Left kidney (tissue), 2 donors: ENCODE measurements around the gene GRIA3. TPM values are rescaled to one million over a fixed set of nuclear protein-coding genes. Genes with fewer than 3 reads are reported as not detected.
"Not testable (repeated sequence)": the region's sequence is repeated elsewhere in the genome, so short reads cannot be mapped to it uniquely, and the experiment has no call there.

Experiments
- DNase-seq: peaks from one replicate; pipeline ENCODE4 v3.0.0-alpha.2; 2013
- polyA plus RNA-seq: library from polyadenylated mRNA; unstranded; fragments of 120-200 nt; gene quantifications from one replicate; pipeline ENCODE4 v1.2.1, GENCODE V29; 2013; ENCODE audit not compliant: insufficient read length

GRIA3 gene
- polyA plus RNA-seq, 1 donor, result 2.6 TPM

DNA sequence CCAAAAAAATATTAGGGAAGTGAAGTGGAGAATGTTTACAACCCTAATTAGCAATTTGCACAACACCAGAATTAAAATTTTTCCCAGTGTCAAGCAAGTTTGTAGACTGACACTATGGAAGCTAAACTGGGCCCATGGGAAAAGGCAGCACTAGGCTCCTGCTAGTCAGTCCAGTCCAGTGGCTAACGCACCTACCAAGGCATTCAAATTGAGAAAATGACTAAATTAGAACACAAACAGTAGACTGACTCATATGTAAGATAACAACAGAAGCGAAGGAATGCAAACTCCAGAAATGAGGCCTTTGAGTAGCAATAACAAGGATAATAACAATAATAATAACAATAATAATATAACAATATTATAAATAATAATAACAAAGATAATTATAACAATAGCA, 90.7 kb downstream of the GRIA3 start:
- no peak for DNase-seq

DNA sequence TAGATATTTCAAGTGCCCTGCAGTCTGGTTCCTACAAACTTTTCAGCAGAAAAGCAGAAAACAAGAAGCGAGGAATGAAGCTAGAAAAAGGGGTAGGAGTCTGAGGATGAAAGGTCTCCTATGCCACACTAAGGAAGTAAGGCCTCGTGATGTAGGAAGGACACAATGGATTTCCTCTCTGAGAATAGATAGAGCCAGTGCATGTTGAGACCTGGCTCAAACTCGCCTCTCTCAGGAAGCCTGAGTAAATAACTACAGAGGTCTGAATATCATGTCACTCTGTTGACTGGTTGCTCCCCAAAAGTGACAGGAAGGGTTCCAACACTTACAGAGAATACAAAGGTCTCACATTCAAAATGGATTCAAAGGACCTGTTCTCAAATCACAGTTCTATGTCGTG, 93.3 kb downstream of the GRIA3 start:
- no peak for DNase-seq

DNA sequence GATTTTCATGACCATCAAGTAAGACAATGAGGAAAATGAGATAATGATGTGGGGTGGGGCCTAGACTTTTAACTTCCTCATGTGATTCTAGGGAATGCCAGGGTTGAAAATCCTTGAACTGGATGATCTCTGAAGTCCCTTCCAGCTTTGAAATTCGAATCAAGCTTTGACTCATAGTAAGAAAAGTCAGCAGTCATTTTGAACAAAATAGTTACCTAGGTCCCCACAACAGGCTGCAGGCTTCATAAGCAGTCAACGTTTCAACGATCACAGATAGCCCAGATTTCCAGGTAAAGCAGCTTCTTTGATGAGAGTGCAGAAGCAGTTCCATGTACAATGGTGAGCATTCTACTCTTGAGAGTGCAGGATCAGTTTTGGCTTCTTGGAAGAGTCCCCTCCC, 93.7 kb downstream of the GRIA3 start:
- no peak for DNase-seq

DNA sequence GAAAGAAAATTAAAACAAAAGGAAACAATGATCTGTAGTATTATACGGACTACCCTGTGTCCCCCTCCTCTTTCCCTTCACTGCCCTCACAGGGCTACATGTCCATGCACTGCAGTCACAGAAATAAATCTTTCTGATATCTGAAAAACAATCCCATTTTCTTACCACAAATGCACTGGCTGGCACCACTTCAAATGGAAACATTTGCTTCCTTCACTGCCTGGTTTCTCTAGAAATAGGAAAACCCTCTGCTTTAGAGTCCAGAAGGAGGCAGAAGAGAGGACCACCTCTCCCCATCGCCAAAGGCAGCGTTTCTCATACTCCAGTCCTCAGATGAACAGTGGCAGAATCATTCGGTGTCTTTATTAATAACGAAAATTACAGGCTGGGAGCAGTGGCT, 98.2 kb downstream of the GRIA3 start:
- DNase-seq, result no peak

DNA sequence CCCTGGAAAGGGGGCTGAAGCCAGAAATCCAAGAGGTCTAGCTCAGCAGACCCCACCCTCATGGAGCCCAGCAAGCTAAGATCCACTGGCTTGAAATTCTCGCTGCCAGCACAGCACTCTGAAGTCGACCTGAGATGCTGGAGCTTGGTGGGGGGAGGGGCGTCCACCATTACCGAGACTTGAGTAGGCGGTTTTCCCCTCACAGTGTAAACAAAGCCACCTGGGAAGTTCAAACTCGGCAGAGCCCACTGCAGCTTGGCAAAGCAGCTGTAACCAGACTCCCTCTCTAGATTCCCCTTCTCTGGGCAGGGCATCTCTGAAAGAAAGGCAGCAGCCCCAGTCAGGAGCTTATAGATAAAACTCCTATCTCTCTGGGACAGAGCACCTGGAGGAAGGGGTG, 99.3 kb downstream of the GRIA3 start:
- DNase-seq, result not testable (repeated sequence)

DNA sequence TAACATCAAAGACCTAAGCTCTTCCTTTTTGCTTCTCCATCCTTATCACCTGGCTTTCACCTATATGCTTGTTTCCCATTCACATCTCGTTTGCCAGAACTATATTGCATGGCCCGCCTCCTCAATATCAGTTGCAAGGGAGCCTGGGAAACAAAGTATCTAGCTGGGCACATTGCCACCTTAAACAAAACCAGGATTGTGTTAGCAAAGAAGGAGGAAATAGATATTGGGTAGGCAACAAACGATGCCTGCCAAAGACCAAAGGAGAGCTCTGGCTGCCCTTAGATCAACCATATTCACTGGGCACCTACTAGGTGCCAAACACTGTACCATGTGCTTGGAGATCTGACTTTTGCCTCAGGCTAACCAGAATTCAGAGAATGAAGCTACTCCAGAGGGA, 107.5 kb downstream of the GRIA3 start:
- no peak for DNase-seq

DNA sequence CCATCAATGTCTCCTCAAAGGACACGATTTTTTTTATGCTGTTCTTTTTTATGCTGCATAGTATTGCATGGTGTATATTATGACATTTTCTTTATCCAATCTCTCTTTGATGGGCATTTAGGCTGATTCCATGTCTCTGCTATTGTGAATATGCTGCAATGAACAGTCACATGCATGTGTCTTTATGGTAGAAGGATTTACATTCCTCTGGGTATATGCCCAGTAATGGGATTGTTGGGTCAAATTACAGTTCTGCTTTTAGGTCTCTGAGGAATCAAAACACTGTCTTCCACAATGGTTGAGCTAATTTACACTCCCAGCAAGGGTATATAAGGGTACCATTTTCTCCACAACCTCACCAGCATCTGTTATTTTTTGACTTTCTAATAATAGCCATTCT, 113.9 kb downstream of the GRIA3 start:
- DNase-seq, result no peak

DNA sequence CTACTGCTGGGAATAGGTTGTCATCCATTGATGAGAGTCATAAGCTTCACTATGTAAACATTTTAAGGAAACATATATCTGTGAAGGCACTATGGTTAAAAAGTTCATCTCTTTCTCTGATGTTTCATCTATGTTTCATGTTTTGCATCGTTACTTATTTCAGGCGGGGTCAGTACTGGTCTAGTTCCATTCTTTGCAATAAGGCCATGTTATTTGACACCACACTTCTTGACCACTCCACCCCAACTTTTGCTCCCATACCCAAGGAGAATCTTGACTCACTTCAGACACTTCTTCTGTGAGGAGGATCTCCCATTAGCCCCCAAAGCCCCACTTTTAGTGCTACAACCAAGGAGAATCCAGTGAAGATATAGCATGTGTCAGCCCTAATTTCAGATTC, 119.4 kb downstream of the GRIA3 start:
- DNase-seq, result no peak

DNA sequence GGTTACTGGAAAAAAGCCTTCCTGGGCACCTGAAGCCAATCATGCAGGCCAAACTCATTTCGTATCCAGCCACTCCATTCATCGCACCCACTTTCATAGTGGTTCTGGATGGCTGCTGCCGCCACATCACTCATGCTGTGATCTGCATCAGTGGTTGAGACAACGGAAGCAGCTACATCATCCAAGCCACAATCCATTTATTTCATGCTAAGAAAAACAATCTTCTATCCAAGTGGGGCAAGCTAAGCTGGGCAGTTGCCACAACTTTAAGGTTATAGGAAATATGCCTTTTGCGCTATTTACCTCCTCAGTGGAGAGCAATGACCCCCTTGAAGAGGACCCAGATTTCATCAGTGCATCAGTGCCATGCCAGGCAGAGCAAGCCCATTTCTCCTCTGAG, 124.6 kb downstream of the GRIA3 start:
- no peak for DNase-seq

DNA sequence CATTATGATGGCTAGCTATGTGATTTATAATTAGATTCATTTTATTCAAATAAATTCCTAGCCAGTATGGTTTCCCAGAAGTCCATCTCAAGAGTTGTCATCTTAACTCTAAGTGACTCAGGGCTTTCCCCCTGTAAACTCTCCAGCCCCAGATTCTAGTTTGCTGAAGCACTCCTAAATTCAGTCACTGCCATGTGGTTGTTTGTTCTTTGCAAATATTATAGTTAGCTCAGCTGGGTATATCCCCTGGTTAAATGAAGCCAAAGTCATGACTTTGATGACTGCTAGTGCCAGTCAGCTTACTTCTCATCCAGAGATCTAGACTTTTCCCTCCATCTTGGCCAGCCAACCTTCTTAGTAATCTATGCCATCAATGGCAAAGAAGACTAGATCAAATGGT, 126.0 kb downstream of the GRIA3 start:
- DNase-seq, result no peak

DNA sequence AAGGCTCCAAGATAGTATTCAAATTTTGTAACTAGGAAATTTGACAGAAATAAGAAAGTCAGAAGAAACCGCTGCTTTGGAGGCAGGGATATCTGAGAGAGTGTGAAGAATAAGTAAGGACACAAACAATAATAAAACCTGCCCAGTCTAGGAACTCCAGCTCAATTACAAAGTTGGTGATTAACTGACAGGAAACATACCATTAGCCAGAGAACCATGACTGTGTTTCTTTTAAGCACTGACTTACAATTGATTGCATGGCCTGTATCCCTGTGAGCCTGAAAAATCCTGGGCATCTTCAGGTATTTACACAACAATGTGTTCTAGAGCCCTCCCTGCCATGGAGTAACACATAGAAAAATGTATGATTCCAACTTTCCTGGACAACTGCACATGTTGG, 127.4 kb downstream of the GRIA3 start:
- peak; percentile 15 for DNase-seq

DNA sequence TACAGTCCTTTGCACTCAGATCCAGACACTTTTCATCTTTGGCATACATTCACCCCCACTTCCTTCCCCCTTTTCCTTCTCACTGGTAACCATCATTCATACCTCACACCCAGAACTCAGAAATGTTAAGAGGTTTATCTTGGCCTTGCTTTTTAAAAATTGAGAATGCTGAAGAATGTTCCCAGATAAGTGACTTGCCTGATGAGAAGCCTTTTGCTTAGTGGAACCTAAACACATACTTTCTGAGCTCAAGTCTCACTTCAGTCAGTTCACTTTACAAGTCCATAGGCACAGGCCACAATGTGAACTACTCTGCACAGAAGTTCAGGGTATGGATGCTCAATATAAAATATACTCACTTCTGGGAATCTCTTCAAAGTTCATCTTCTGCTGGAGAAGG, 129.4 kb downstream of the GRIA3 start:
- DNase-seq, result no peak

DNA sequence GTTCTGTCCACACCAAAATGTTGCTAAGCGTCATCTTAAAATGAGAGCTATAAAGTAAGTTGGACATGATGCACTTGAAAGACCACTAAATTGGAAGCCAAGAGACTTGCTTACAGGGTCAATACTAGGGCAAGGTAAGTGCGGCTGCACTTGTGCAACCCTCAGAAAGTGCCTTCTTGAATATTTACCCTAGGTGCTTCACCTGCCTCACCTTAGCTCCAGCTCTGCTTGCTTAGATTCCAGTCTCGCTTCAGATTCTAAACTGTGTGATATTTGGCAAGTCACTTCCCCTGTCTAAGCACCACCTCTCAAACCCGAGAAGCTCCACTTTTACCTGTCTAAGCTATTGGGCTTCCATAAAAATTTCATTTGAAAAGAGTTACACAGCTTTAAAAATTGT, 136.5 kb downstream of the GRIA3 start:
- DNase-seq, result no peak

DNA sequence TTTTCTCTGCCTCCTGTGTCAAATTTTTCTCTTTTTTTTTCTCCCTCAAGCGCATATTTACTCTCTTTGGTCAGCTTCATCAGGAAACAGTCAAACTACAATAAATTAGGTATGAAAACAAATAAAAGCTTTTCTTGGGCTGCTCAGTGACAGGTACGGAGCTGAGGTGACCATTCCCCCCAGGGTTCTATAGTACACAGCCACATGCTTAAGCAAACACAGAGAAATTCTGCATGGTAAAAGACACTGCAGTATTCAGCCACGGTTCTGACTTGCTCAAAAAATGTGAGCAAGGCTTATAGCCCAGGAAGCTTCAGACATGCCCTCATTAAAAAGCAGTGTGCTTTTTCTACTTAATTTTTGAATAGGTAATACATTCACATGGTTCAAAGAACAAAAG, 138.5 kb downstream of the GRIA3 start:
- DNase-seq, result no peak

DNA sequence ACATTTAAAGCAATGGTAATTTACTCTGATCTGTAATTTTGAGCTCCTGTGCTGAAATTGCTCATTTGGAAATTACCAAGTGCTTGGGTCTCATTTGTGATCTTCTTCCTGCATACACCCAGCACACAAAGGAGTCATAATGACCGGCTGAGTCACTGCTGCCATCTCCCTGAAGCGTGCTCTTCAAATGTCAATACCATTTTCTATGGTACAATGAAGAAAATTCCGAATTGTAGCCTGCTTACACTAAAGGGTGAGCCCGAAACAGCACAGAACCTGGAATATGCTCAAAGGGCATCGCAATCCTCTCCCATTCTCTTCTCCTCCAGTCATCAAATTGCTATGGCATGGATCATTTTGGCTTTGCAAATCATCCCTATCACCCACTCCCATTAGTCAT, 140.5 kb downstream of the GRIA3 start:
- no peak for DNase-seq

DNA sequence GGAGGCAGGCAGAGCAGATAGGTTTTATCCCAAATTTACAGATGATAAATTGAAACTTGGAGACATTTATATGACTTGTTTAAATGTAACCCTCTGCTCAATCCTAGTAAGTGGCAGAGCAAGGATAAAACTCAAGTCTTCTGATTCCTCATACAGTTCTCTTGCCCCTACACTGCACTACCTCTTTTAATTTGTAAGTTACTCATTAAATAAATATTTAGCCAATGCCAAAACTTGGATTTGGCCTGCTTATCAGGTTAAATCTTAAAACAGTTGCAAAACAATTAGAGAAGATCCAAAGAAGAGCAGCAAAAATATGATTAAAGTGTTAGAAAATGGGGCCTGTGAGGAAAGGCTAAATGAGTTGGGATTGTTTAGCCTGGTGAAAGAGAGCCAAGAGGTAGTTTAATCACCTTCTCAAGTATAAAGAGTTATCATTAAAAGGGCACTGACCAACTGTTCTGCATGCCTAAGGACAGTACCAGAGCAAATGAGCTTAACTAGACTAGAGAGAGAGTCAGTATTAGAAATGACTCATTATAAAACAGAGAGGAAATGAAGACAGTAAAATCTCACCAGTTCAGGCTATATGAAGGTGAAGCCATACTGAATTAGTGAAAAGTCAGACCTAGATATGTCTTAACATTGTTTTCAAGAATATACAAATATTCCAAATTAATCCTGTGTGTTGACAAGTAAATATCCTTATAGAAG, 146.3 kb downstream of the GRIA3 start:
- DNase-seq, result no peak

DNA sequence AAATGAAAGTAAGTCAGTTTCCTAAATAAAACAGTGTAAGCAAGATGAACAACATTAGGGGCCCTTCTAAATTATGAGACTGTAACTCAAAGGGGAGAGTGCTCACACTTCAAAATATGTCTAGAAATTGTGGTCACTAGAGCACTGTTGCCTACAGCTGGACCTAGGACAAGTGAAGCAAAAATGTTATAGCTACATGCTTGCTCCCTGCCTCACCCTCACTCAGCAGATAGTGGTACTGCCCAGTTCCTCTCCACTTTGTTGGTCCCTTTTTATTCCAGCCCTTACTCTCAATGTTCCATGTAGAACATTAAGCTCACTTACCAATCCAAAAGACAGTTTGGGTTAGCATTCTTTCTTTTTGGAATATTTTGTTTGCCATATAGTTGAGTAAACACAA, 147.3 kb downstream of the GRIA3 start:
- DNase-seq, result no peak

DNA sequence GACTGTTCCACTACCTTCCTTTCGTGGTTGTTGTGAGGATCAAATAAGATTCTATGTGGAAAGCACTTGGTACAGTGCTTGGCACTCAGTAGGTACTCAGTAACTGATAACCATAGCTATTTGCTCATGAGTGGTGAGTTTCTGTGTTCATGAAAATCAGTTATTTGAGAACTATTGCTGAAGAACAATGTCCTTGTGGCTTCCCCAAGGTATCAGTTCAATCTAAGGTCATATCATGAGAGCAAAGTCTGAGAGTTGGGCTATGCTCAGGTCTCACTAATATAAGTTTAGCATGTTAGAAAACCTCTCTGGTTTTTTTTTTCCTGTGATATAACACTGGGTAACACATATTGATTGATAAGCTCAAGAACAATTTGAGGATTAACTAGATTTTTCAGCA, 147.8 kb downstream of the GRIA3 start:
- no peak for DNase-seq

DNA sequence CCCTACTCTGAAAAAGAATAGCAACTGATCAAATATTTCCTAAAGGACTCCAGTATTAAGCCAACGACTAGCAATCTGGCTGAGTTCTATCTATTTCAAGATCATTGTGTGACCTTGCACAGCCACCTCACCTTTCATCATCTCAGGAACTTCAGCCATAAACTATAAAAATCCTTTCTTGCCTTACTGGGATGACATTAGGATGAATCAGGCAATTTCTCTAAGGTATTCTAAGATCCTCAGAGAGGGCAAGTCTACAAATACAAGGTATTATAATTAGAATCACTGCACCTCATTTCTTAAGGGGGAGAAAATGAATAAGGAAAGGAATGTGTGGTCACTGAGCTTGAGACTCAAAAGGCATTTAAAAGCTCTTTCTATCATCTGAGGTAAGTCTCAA, 152.6 kb downstream of the GRIA3 start:
- DNase-seq, result no peak

DNA sequence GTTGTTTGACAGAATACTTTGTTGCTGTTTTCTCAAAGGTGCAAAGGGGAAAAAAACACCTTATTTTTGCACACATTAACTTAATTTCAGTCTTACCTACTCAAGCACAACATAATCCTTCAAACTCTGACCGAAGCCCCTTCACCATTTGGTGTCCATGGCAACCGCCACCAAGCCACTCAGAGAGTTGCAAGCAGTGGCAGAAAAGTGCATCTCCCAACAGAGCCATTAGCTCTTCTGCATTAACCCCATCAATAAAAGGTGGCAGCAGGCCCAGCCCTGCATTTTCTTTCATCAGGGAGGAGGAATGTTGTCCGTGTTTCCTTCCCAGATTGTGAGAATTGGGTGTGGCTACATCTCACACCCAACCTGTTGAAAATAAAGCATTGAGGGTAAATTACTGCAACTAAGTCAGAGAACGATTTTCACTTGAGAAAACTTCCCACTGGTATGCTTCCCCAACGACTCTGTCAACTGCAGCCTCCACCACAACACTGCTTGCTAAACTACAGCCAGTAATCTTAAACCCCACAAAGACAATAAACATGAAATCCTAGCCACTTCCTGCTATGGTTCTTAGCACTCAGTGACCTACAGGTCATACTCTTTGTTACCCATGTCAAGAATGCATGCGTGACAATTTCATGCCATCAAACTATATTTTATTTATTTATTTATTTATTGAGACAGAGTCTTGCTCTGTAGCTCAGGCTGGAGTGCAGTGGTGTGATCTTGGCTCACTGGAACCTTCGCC, 154.0 kb downstream of the GRIA3 start:
- DNase-seq, result no peak

DNA sequence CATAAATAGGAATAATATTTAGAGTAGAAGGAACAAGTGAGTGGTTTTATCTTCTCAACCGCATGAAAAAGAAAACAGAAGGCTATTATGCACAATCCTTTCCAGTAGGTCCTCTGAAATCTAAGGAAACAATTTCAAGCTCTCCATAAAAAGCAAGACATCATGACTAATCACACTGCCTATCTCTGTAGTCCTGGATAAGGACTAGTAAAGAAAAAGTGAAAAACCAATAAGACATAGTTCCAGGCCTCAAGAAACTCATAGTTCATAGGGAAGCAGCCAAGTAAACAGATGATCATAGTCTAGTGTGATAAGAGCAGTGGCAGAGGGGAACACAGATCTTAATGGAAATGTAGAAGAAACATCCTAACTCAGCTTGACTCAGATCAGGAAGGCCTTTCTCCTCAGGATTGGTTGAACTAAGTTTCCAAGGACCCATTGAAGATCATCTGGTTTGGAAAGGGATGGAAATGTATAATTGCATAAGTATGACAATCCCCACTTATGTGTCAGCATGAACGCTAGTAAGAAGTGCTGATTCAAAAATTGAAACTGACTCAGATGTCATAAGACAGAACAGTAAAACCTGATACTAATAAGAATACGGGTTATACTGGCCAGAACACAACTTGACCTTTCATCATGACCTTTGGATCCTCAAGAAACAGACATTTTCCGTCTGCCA, 155.3 kb downstream of the GRIA3 start:
- DNase-seq, result no peak

DNA sequence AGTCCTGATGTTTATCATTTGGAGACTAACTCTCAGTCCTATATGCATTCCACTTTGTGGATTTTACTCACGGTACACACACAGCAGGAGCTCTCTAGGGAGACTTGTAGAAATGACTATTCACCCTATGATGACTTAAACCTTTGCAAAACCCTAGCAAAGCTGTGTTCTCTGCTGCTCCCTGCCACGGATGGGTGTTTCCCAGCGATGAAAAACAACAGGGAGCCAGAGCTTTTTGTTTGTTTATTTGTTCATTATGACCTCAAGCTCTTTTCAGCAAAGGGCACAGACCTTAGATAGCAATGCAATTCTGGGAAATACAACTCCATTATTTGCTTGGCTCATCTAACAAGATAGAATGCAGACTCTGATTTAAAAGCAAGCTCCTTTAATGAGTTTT, 156.6 kb downstream of the GRIA3 start:
- no peak for DNase-seq

DNA sequence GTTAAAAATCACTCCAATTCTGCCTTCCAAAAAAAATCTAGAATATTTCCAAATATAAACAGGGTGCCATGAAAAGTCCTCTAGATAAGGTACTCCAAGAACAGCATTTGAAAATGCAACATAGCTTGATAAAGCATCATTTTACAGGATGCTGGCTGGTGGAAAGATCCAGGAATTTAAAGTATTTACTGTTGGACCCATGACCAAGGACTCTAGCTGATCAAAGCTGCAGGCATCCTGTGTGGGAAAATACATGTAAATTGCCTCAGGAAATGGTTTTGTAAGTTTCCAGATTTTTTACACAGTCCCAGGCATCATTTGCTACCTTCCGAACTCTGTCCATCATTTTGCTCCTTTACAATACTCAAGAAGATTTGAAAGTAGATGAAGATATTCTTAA, 164.4 kb downstream of the GRIA3 start:
- no peak for DNase-seq

DNA sequence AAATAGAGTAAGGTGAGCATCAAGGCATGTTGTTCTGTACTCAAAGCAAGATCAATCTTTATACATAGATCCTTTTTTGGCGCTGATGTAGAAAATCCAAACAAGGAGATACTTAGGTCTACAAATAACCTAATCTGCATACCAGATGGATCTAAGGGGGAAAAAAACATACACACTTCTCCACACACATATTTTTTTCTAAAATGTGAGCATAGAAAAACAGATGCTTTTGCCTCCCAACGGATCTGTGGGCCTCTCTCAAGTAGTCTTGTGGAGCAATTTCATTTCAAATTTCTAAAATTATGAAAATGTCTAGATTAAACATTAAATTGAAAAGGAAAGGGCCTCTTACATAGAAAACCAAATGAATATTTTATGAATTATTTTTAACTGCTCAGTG, 166.1 kb downstream of the GRIA3 start:
- no peak for DNase-seq
